GM18498 (cell line): ENCODE data around the gene GABRG3.

ENCODE experiments used
- ATAC-seq: cut with Tn5 transposase; IDR thresholded peaks from one replicate; pipeline ENCODE4 v1.9.1; 2021; ENCODE audit warnings: mild to moderate bottlenecking, moderate library complexity; ENCODE audit not compliant: unreplicated experiment

GABRG3 gene

GRCh38 chr15:27396996-27397395 is 426.0 kb downstream of the GABRG3 start:
- no peak for ATAC-seq

DNA sequence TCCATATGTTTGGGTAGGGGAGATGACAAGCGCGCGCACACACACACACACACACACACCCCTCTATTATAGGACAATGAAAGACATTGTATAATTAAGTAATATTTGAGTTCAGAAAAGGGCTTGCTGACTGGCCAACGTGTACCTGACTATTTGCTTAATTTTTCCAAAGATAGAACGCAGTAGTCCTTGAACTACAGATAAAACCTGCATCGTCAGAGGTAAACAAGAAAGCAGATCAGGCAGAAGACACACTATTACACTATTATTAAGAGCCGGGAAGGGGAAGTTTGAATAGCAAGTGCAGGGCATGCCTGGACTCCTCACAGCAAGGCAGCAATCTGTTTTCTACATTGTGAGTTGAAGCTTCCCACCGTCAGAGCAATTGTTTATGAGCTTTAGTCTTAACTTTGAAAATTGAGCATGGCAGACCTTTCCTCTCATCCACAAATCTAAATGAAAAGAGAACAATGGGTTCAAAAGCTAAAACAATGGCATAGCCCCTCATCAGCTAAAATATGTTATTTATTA is 427.7 kb downstream of the GABRG3 start:
- no peak for ATAC-seq

GRCh38 chr15:27399241-27399640 is 428.3 kb downstream of the GABRG3 start:
- ATAC-seq, result no peak

DNA sequence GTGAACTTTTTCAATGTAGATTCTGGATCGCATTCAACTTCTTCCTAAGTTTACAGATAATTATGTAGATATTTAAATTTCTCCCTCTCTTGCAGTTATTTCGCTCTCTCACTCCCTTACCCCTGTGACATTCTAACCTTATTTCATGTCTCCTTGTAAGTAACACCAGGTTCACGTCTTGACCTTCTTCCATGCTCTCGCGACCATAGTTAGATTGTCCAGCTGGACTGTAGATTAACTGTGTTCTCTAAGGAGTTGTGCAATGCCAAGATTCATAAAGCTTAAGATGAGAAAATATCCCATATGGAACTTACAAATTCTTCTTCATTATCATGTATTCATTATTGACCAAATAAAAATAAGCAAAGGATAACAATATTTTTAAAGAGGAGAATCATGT is 430.5 kb downstream of the GABRG3 start:
- ATAC-seq, result no peak

DNA sequence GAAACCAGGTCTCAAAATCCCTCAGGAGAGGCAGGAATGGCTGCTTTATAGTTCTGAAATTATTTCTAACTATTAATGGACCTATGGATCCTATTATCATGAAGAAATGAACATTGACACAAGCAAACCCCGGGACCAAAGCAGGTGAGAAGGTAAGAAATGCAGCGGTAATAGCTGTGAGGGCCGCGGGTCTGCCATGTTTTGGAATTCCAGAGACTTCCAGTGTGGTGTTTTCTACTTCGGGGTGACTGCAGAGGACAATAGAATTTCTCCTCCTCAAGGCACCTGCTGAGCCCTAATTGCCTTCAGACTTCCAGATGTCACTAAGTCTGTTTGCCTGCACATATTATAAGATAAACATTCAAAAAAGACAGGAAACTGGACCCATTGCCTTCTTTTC is 437.4 kb downstream of the GABRG3 start:
- ATAC-seq, result no peak

GRCh38 chr15:27410996-27411605 is 440.1 kb downstream of the GABRG3 start:
- no peak for ATAC-seq

GRCh38 chr15:27412415-27412814 is 441.4 kb downstream of the GABRG3 start:
- ATAC-seq, result no peak

GRCh38 chr15:27414168-27414870 is 443.3 kb downstream of the GABRG3 start:
- no peak for ATAC-seq

DNA sequence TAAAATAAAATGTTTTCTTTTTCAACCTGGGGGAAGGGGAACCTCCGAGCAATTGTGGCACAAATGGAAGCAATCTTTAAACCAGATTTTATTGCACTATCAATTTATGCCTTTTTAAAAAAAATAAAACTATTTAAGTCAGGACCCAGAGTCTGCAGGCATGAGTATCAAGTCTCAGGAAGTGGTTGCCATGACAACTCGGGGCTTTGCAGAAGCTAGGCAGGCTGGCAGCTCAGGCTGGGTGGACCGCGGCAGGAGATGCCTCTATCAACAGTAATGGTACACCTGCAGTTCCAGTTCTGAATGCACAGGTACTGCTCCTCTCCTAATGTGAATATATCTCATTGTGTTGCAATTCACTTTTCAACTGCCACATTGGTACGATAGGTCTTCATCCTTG is 447.7 kb downstream of the GABRG3 start:
- ATAC-seq, result no peak

DNA sequence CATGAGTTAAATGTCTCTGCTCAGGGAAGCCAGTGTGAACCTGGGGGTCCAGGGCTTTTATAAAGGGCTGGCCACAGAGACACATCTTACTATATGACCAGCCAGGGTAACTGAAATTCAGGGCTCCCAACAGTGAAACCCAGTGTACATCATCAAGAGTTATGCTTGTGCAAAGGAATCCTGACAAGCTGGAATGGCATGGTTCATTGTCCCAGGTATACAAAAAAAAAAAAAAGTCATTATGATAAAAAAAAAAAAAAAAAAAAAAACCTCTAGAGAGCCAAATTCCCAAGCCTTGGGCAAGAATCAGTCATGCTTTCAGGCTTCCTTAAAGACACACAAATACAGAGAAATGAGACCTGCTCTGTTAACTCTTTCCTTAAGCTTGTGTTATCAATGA is 452.0 kb downstream of the GABRG3 start:
- ATAC-seq, result no peak

GRCh38 chr15:27426805-27427204 is 455.8 kb downstream of the GABRG3 start:
- ATAC-seq, result no peak

DNA sequence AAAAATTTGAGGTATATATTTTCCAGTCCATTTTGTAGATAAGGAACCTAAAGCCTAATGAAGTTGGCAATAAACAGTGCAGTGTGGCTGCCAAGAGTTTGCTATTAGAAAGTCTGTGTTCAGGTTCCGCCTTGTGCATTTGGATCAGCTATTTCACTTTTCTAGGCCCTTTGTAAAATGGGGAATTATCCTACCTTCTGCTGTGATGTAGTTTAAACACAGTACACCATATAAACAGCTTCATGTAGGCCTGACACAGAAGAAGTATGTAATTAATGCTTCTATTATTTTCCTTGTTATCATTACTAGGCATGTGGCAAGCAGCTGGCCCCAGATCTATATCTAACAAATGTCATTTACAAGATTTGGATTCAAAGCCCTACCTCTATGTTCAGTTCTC is 456.3 kb downstream of the GABRG3 start:
- no peak for ATAC-seq

- no peak for ATAC-seq
Measured at GRCh38 chr15:27428151-27428550, 457.2 kb downstream of the GABRG3 start.

GRCh38 chr15:27429577-27429976 is 458.6 kb downstream of the GABRG3 start:
- ATAC-seq, result no peak

GRCh38 chr15:27433604-27434003 is 462.6 kb downstream of the GABRG3 start:
- ATAC-seq, result no peak

DNA sequence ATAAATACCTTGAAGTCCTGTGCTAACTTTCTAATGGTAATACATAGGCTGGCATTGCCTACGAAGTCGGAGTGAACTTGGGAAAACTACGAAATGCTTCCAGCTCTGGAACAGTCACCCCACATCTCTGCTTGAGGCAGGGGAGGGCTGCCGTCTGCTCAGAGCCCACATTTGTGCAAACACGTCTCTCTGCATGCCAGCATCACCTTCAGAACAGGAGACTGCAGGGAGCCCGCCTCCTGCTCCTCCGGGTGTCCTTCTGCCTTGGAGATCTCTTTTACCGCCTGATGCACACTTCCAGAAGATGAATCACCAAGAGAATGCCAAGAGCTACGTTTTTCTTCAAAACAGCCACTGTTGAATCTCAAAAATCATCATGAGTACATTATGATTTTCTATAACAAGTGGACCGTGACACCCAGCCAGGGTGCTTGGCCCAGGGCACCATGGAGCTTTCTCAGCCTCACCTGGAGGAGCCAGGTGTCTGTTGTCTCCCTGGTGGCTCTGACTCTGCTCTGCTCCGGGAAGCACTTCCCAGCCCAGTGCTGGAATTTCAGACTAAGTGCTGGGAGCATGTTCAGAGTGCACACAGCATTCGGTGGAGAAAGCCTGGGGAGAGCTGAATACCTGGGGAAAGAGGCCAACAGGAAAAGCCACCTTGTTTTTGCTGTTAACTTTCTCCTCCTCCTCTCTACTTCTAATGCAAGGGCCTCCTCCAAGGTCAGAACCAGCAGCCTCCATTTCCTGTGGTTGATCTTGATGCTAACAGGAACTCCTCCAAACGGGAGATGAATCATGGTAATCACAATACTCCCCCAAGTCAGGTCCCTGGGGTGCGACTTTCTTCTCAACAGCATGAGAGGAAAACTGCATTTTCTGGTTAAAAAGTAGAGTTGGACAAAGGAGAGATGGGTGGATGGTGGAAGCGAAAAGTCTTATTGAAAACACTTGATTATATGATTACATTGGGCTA is 467.7 kb downstream of the GABRG3 start:
- no peak for ATAC-seq

DNA sequence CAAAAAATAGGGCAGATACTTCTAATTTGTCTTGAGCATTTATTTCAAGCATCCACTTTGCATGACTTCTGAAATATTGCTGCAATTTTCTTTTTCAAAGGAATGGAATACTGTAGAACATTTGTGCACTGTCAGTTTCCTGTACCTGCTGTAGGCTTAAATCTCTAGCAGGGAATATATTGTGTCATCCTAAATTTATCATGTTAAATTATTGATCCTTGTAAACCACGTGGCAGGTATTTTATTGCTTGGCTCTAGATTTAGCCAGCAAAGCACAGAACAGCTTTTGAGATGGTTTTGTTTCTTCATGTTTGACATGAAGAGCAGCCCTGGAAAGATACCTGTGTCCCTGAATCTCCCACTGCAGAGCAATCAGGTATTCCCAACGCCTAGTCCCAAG is 470.1 kb downstream of the GABRG3 start:
- ATAC-seq, result no peak

DNA sequence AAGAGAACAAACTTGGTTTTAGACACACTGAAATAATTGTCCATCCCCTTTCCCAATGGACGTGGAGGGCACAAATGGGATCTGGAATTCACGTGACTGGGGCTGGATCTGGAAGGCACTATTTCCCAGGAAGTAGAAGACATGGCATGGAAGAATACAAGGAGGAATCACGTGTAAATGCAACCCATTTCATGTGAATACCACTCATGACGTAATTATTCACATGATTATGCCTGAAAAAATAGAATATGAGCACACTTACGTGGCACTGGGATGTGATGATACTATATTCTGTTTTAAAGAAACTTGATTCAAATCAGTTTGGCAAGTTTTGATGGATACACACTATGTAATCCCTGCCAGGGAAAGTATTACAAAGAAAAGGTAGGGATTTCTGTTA is 477.3 kb downstream of the GABRG3 start:
- no peak for ATAC-seq

DNA sequence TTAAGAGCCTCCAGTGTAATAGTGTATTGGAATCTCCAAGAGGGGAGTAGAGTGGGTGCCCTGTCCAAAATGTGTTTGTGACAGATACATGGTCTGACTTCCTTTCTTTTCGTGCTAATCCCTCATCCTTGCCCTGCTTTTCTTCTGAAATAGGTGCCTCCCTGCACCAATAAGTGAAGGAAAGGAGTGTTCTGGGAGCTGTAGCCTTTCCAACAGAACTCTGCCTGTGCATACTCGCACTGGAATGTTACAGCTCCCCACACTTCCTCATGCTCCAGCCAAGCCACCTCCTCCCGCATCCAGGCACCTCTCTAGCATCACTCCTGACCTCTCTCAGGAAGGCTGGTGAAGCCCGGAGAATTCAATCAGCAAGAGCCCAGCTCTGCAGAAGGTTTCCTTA is 478.0 kb downstream of the GABRG3 start:
- ATAC-seq, result no peak

DNA sequence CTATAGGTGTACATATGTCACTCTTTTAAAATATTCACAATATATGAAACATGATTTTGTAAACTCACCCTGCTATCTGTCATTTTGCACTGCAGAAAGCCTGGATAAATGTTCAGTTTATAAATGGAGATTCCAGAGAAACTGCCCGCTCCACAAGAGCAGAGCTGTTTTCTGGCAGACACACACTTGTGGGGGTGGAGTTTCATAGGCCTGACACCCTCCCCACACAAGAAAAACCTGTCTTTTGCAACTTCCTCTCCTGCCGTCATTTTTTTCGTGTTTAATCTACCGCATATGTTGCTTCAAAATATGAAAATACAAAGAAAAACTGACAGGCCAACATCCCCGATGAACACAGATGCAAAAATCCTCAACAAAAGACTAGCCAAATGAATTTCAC is 479.0 kb downstream of the GABRG3 start:
- ATAC-seq, result no peak

GRCh38 chr15:27454281-27455075 is 483.5 kb downstream of the GABRG3 start:
- ATAC-seq, result no peak
